Fibroblast of skin of abdomen (primary cell): ENCODE data around the gene EPB41L5.
"Not testable (repeated sequence)": the region's sequence is repeated elsewhere in the genome, so short reads cannot be mapped to it uniquely, and the experiment has no call there.

ENCODE experiments used
- DNase-seq: peaks from one replicate; pipeline ENCODE4 v3.0.0-alpha.2; 2013

The EPB41L5 gene

GRCh38 chr2:120029672-120030640 is 17.1 kb downstream of the EPB41L5 start:
- peak; percentile 66 for DNase-seq

GRCh38 chr2:120032297-120032696 is 19.4 kb downstream of the EPB41L5 start:
- DNase-seq, result no peak

GRCh38 chr2:120034027-120034426 is 21.1 kb downstream of the EPB41L5 start:
- DNase-seq, result no peak

GRCh38 chr2:120034621-120035020 is 21.7 kb downstream of the EPB41L5 start:
- DNase-seq, result no peak

GRCh38 chr2:120036145-120036544 is 23.3 kb downstream of the EPB41L5 start:
- no peak for DNase-seq

GRCh38 chr2:120037995-120038541 is 25.2 kb downstream of the EPB41L5 start:
- DNase-seq, result peak; percentile 16

- DNase-seq, result no peak
These were observed 29.5 kb downstream of the EPB41L5 start for GRCh38 chr2:120042359-120042758.

- DNase-seq, result no peak
These were observed 31.5 kb downstream of the EPB41L5 start for GRCh38 chr2:120044336-120044735.

GRCh38 chr2:120045775-120046174 is 32.9 kb downstream of the EPB41L5 start:
- DNase-seq, result not testable (repeated sequence)

- DNase-seq, result not testable (repeated sequence)
These were observed 33.4 kb downstream of the EPB41L5 start for GRCh38 chr2:120046252-120046651.

GRCh38 chr2:120052597-120052996 is 39.7 kb downstream of the EPB41L5 start:
- peak; percentile 42 for DNase-seq

- DNase-seq, result peak; percentile 10
These were observed 41.0 kb downstream of the EPB41L5 start for GRCh38 chr2:120053891-120054290.

GRCh38 chr2:120059483-120059882 is 46.6 kb downstream of the EPB41L5 start:
- DNase-seq, result no peak

- no peak for DNase-seq
These were observed 47.3 kb downstream of the EPB41L5 start for GRCh38 chr2:120060088-120060623.

GRCh38 chr2:120064664-120065063 is 51.8 kb downstream of the EPB41L5 start:
- no peak for DNase-seq

GRCh38 chr2:120066800-120067547 is 54.1 kb downstream of the EPB41L5 start:
- no peak for DNase-seq

GRCh38 chr2:120068040-120068658 is 55.3 kb downstream of the EPB41L5 start:
- DNase-seq, result not testable (repeated sequence)

GRCh38 chr2:120075545-120075944 is 62.7 kb downstream of the EPB41L5 start:
- DNase-seq, result no peak

- no peak for DNase-seq
These were observed 65.0 kb downstream of the EPB41L5 start for GRCh38 chr2:120077896-120078295.

GRCh38 chr2:120079647-120080046 is 66.8 kb downstream of the EPB41L5 start:
- no peak for DNase-seq

- DNase-seq, result no peak
These were observed 78.6 kb downstream of the EPB41L5 start for GRCh38 chr2:120091436-120091835.

GRCh38 chr2:120094795-120095194 is 81.9 kb downstream of the EPB41L5 start:
- DNase-seq, result no peak
